Measurements from ENCODE around the gene TRPV6. TPM values are rescaled to one million over a fixed set of nuclear protein-coding genes. Genes with fewer than 3 reads are reported as not detected.

Gene TRPV6
- total and polyA plus RNA-seq, 7 donors, result under 0.01 TPM; not detected in 6

- H3K9me3 ChIP-seq, result no peaks in the 10 kb centered on the region
- peaks cover 0 to 3% (median 0%) of the 10 kb centered on the region in 3 donors for H3K27me3 ChIP-seq (ENCODE audit: insufficient read depth in 3 of 3, low read length in 2 of 3)
- no peak for TF ChIP-seq CTCF (IDR thresholded peaks at IDR 0.05)
- H3K4me3 ChIP-seq, result no peak overlapping the region
- H3K27ac ChIP-seq, result no peak overlapping the region
- ATAC-seq (no peak), DNase-seq (no peak)
- no peaks in the 10 kb centered on the region for H3K4me1 ChIP-seq
- 72 to 80% (median 73%) methylated on average over 2 of the region's 2 CpGs for WGBS, 3 donors
- no peaks in the 10 kb centered on the region for H3K36me3 ChIP-seq (ENCODE audit: insufficient read depth in 1 of 2, low read depth in 1 of 2)
- intact Hi-C loops (cut with DNase I), result no loop called here
Measured at GRCh38 chr7:142847353-142847752, 38.2 kb downstream of the TRPV6 start.

DNA sequence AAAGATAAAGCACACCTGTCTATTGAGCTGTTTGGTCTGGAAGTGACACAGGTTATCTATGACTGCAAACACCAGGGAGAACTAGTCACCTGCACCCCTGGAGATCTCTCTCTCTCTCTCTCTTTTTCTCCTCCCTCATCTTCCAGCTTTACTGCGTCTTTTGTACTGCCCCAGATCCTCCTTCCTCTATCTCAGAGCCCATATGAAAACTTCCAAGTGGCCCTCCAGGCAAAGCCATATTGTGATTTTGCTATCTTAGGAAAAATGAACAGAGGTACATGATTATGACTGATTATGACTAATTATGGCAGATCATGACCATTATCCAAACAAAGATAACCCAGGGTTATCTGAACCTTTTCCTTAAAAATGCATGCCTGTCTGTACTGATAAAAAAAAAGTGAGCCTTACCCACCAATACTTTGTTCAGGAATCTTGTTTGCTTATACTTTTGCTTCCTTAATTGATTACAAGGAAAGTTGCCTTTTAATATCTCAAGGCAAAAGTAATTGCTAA is 43.2 kb downstream of the TRPV6 start:
- WGBS, 3 donors, result 84 to 93% (median 90%) methylated on average over 1 of the region's 1 CpG
- DNase-seq (no peak), ATAC-seq (no peak)
- Histone ChIP-seq H3K9me3 (no peaks in the 10 kb centered on the region), H3K27ac (no peak overlapping the region), H3K4me1 (no peaks in the 10 kb centered on the region), H3K4me3 (no peak overlapping the region), H3K27me3 (ENCODE audit: insufficient read depth in 3 of 3, low read length in 2 of 3) (no peaks in the 10 kb centered on the region), H3K36me3 (ENCODE audit: insufficient read depth in 1 of 2, low read depth in 1 of 2) (no peaks in the 10 kb centered on the region)
- intact Hi-C loops (cut with DNase I), result no loop called here
- no peak for TF ChIP-seq CTCF (IDR thresholded peaks at IDR 0.05)

- H3K27ac ChIP-seq, result no peak overlapping the region
- no peak for ATAC-seq
- intact Hi-C loops (cut with DNase I), result no loop called here
- no peak overlapping the region for H3K4me3 ChIP-seq
- H3K27me3 ChIP-seq (ENCODE audit: insufficient read depth in 3 of 3, low read length in 2 of 3), result no peaks in the 10 kb centered on the region
- 71 to 72% (median 72%) methylated on average over 4 of the region's 4 CpGs for WGBS, 3 donors
- H3K9me3 ChIP-seq, result no peaks in the 10 kb centered on the region
- DNase-seq, result no peak
- no peaks in the 10 kb centered on the region for H3K4me1 ChIP-seq
- no peaks in the 10 kb centered on the region for H3K36me3 ChIP-seq (ENCODE audit: insufficient read depth in 1 of 2, low read depth in 1 of 2)
- TF ChIP-seq CTCF (IDR thresholded peaks at IDR 0.05), result no peak
Measured at GRCh38 chr7:142838461-142839213, 46.9 kb downstream of the TRPV6 start.

- no peaks in the 10 kb centered on the region for H3K27me3 ChIP-seq (ENCODE audit: insufficient read depth in 3 of 3, low read length in 2 of 3)
- no peak for TF ChIP-seq CTCF (IDR thresholded peaks at IDR 0.05)
- no peaks in the 10 kb centered on the region for H3K36me3 ChIP-seq (ENCODE audit: insufficient read depth in 1 of 2, low read depth in 1 of 2)
- H3K9me3 ChIP-seq, result no peaks in the 10 kb centered on the region
- no peak for ATAC-seq
- H3K27ac ChIP-seq, result no peak overlapping the region
- H3K4me1 ChIP-seq, result no peaks in the 10 kb centered on the region
- WGBS, 3 donors, result 62 to 68% (median 65%) methylated on average over 3 of the region's 3 CpGs
- intact Hi-C loops (cut with DNase I), result no loop called here
- DNase-seq, result no peak
- no peak overlapping the region for H3K4me3 ChIP-seq
Measured at GRCh38 chr7:142836426-142836825, 49.1 kb downstream of the TRPV6 start.

Measured in psoas muscle (tissue), 8 donors.